AG10803 (cell line): Measurements from ENCODE around the gene BICDL1.

ENCODE experiments used
- DNase-seq: peaks from one replicate; pipeline ENCODE4 v3.0.0; 2010; ENCODE audit warnings: low read depth
- H3K4me3 ChIP-seq: 2 replicates; pipeline ENCODE4 v1.5.1; 2011; ENCODE audit warnings: mild to moderate bottlenecking, low read length, control low read depth
- CTCF ChIP-seq: conservative IDR thresholded peaks from 2 replicates; pipeline ENCODE4 v1.5.1; 2011; ENCODE audit warnings: mild to moderate bottlenecking, low read length, control low read depth, inconsistent platforms

The BICDL1 gene

GRCh38 chr12:119989731-119990381 is 820 bp downstream of the BICDL1 start:
- H3K4me3 ChIP-seq = no peak overlapping the region
- peak; percentile 65 for DNase-seq
- no peak for TF ChIP-seq CTCF

- DNase-seq = no peak
- TF ChIP-seq CTCF = no peak
- no peak overlapping the region for H3K4me3 ChIP-seq
These were observed 1.4 kb downstream of the BICDL1 start for GRCh38 chr12:119990382-119990874.

- no peak for TF ChIP-seq CTCF
- H3K4me3 ChIP-seq = no peak overlapping the region
- no peak for DNase-seq
These were observed 3.2 kb downstream of the BICDL1 start for GRCh38 chr12:119992129-119992705.

- H3K4me3 ChIP-seq = no peak overlapping the region
- no peak for DNase-seq
- TF ChIP-seq CTCF = no peak
These were observed 6.0 kb downstream of the BICDL1 start for GRCh38 chr12:119994892-119995658.

GRCh38 chr12:119996417-119996816 is 7.4 kb downstream of the BICDL1 start:
- no peak overlapping the region for H3K4me3 ChIP-seq
- TF ChIP-seq CTCF = no peak

GRCh38 chr12:119998471-119999245 is 9.6 kb downstream of the BICDL1 start:
- no peak overlapping the region for H3K4me3 ChIP-seq
- no peak for DNase-seq

More at GRCh38 chr12:119996417-119996816, 7.4 kb downstream of the BICDL1 start:
- no peak for DNase-seq

More at GRCh38 chr12:119998471-119999245, 9.6 kb downstream of the BICDL1 start:
- TF ChIP-seq CTCF = no peak
